Neural progenitor cell (in vitro differentiated cells): ENCODE data around the gene CUL5. TPM values are rescaled to one million over a fixed set of nuclear protein-coding genes. Genes with fewer than 3 reads are reported as not detected.

Experiments
- DNase-seq: peaks from one replicate; pipeline ENCODE4 v3.0.0-alpha.2; 2016; ENCODE audit warnings: low spot score
- H2AFZ ChIP-seq: fragments of 200-600 bp; sonication (generic); replicated peaks from 2 replicates; pipeline ENCODE4 v1.6.1; 2016; ENCODE audit warnings: antibody characterized with exemption
- H3F3A ChIP-seq: fragments of 200-600 bp; sonication (generic); 2 replicates; pipeline ENCODE4 v1.6.1; 2016; ENCODE audit warnings: antibody characterized with exemption, low read depth
- H3K27ac ChIP-seq: fragments of 200-600 bp; sonication (generic); 2 replicates; pipeline ENCODE4 v1.5.1; 2016; ENCODE audit warnings: mild to moderate bottlenecking
- H3K27me3 ChIP-seq: fragments of 200-600 bp; sonication (generic); 2 replicates; pipeline ENCODE4 v1.6.1; 2016; ENCODE audit warnings: mild to moderate bottlenecking, moderate library complexity
- H3K36me3 ChIP-seq: fragments of 200-600 bp; sonication (generic); 2 replicates; pipeline ENCODE4 v1.5.1; 2016
- H3K4me1 ChIP-seq: fragments of 200-600 bp; sonication (generic); 2 replicates; pipeline ENCODE4 v1.6.1; 2016; ENCODE audit warnings: mixed run types
- H3K4me2 ChIP-seq: fragments of 200-600 bp; sonication (generic); 2 replicates; pipeline ENCODE4 v1.6.1; 2016
- H3K4me3 ChIP-seq: fragments of 200-600 bp; sonication (generic); 2 replicates; pipeline ENCODE4 v1.5.1; 2016
- H3K79me2 ChIP-seq: fragments of 200-600 bp; sonication (generic); 2 replicates; pipeline ENCODE4 v1.6.1; 2016; ENCODE audit warnings: low read depth
- H3K9ac ChIP-seq: fragments of 200-600 bp; sonication (generic); 2 replicates; pipeline ENCODE4 v1.6.1; 2016
- H3K9me3 ChIP-seq: fragments of 200-600 bp; sonication (generic); 2 replicates; pipeline ENCODE4 v1.5.1; 2016; ENCODE audit warnings: low read depth
- H4K20me1 ChIP-seq: fragments of 200-600 bp; sonication (generic); 2 replicates; pipeline ENCODE4 v1.6.1; 2016; ENCODE audit warnings: low read depth
- H3K27ac Mint-ChIP-seq: 3 replicates; pipeline ENCODE4 v1.8.0; 2021; ENCODE audit warnings: mixed read lengths
- H3K27me3 Mint-ChIP-seq: 2 replicates; pipeline ENCODE4 v1.8.0; 2022; ENCODE audit warnings: low read depth, mild to moderate bottlenecking, inconsistent platforms, moderate library complexity, mixed read lengths; ENCODE audit not compliant: insufficient read depth
- H3K36me3 Mint-ChIP-seq: 3 replicates; pipeline ENCODE4 v1.8.0; 2021; ENCODE audit warnings: mixed read lengths
- H3K4me1 Mint-ChIP-seq: 3 replicates; pipeline ENCODE4 v1.8.0; 2021; ENCODE audit warnings: mixed read lengths
- H3K4me3 Mint-ChIP-seq: 3 replicates; pipeline ENCODE4 v1.8.0; 2021; ENCODE audit warnings: mild to moderate bottlenecking, moderate library complexity, mixed read lengths
- H3K9me3 Mint-ChIP-seq: 3 replicates; pipeline ENCODE4 v1.8.0; 2020; ENCODE audit warnings: mixed read lengths
- CTCF ChIP-seq: fragments of 200-600 bp; sonication (generic); IDR thresholded peaks from 2 replicates; pipeline ENCODE4 v1.5.1; 2017; ENCODE audit warnings: antibody characterized with exemption, mild to moderate bottlenecking
- EZH2 ChIP-seq: fragments of 200-600 bp; sonication (generic); IDR thresholded peaks from 2 replicates; pipeline ENCODE4 v1.6.1; 2017; ENCODE audit warnings: antibody characterized with exemption, mild to moderate bottlenecking, moderate library complexity
- EZH2phosphoT487 ChIP-seq: fragments of 200-600 bp; sonication (generic); IDR thresholded peaks from 2 replicates; pipeline ENCODE4 v1.6.1; 2017; ENCODE audit warnings: antibody characterized with exemption
- total RNA-seq: library from RNA; depleted of rRNA; stranded (reverse); fragments of >200 nt; gene quantifications from 2 replicates; pipeline ENCODE4 v1.2.3, GENCODE V29; 2015; ENCODE audit warnings: low replicate concordance

Gene CUL5
- total RNA-seq, 1 donor from 2014 or later = 55.1 TPM

GRCh38 chr11:108121274-108122155, 112.8 kb downstream of the CUL5 start, which contains the start of gene ACAT1:
Gene ACAT1, plus strand, starts transcription at chr11:108121567. Its CDS starts 40 bp downstream, at chr11:108121607.
- Histone ChIP-seq H3K27ac (no peak within 1 kb of the TSS), H2AFZ (peak within 1 kb of the TSS; percentile 97), H3K9ac (no peak within 1 kb of the TSS), H3K9me3 (no peaks in the 10 kb centered on the region), H3K36me3 (no peaks in the 10 kb centered on the region), H3K79me2 (no peaks in the 10 kb centered on the region), H3K4me3 (peak within 1 kb of the TSS; percentile 62), H3F3A (no peaks in the 10 kb centered on the region), H3K4me1 (no peaks in the 10 kb centered on the region), H4K20me1 (peaks cover 5% of the 10 kb centered on the region), H3K4me2 (peak within 1 kb of the TSS; percentile 87), H3K27me3 (peaks cover 13% of the 10 kb centered on the region)
- peaks cover 8% of the 10 kb centered on the region for H3K36me3 Mint-ChIP-seq
- H3K27me3 Mint-ChIP-seq = peaks cover 7% of the 10 kb centered on the region
- no peak within 1 kb of the TSS for H3K27ac Mint-ChIP-seq
- peaks cover 9% of the 10 kb centered on the region for H3K4me1 Mint-ChIP-seq
- TF ChIP-seq EZH2phosphoT487 (no peak), CTCF (peak; percentile 36)
- peak; percentile 95 for DNase-seq
- no peaks in the 10 kb centered on the region for H3K9me3 Mint-ChIP-seq
- H3K4me3 Mint-ChIP-seq = peak within 1 kb of the TSS; percentile 91

GRCh38 chr11:108122166-108122628, 113.5 kb downstream of the CUL5 start:
- H3K27ac ChIP-seq = no peak overlapping the region
- no peak overlapping the region for H2AFZ ChIP-seq
- Mint-ChIP-seq H3K4me1 (peaks cover 9% of the 10 kb centered on the region), H3K27ac (no peak overlapping the region), H3K4me3 (peak overlapping the region; percentile 91), H3K9me3 (no peaks in the 10 kb centered on the region), H3K36me3 (peaks cover 8% of the 10 kb centered on the region), H3K27me3 (peaks cover 7% of the 10 kb centered on the region)
- H3K9ac ChIP-seq = no peak overlapping the region
- no peak for TF ChIP-seq EZH2
- no peak for TF ChIP-seq CTCF
- TF ChIP-seq EZH2phosphoT487 = no peak
- no peaks in the 10 kb centered on the region for H3K4me1 ChIP-seq
- H3F3A ChIP-seq = no peaks in the 10 kb centered on the region
- H3K27me3 ChIP-seq = peaks cover 13% of the 10 kb centered on the region
- DNase-seq = peak; percentile 31
- H3K4me3 ChIP-seq = peak overlapping the region; percentile 62
- peaks cover 5% of the 10 kb centered on the region for H4K20me1 ChIP-seq
- H3K79me2 ChIP-seq = no peaks in the 10 kb centered on the region
- no peaks in the 10 kb centered on the region for H3K9me3 ChIP-seq
- peak overlapping the region; percentile 87 for H3K4me2 ChIP-seq
- no peaks in the 10 kb centered on the region for H3K36me3 ChIP-seq

- TF ChIP-seq CTCF (no peak), EZH2 (no peak), EZH2phosphoT487 (no peak)
- H3K4me3 Mint-ChIP-seq = no peak overlapping the region
These were observed 116.4 kb downstream of the CUL5 start for GRCh38 chr11:108125096-108125495.

More at GRCh38 chr11:108125096-108125495, 116.4 kb downstream of the CUL5 start:
- Histone ChIP-seq H3K9me3 (no peaks in the 10 kb centered on the region), H4K20me1 (peaks cover 5% of the 10 kb centered on the region), H3F3A (no peaks in the 10 kb centered on the region), H3K36me3 (no peaks in the 10 kb centered on the region), H3K27ac (no peak overlapping the region), H3K9ac (no peak overlapping the region), H3K4me2 (no peak overlapping the region), H2AFZ (no peak overlapping the region), H3K27me3 (peaks cover 13% of the 10 kb centered on the region), H3K4me3 (no peak overlapping the region), H3K4me1 (no peaks in the 10 kb centered on the region), H3K79me2 (no peaks in the 10 kb centered on the region)
- no peak for DNase-seq
- Mint-ChIP-seq H3K9me3 (no peaks in the 10 kb centered on the region), H3K4me1 (peaks cover 9% of the 10 kb centered on the region), H3K27me3 (peaks cover 9% of the 10 kb centered on the region), H3K27ac (no peak overlapping the region), H3K36me3 (peaks cover 20% of the 10 kb centered on the region)
